Stimulated activated CD4-positive, alpha-beta T cell treated with anti-CD3 and anti-CD28 coated beads, Interleukin-15, amount 100 ng/mL, for 48 hours (primary cell): Measurements from ENCODE around the gene WDFY3.

Experiments used
- DNase-seq, 2 donors: peaks; one replicate each; pipeline ENCODE4 v3.0.0-alpha.2; 2020; ENCODE audit warnings: low read depth in 2 of 2

The WDFY3 gene, protein sequence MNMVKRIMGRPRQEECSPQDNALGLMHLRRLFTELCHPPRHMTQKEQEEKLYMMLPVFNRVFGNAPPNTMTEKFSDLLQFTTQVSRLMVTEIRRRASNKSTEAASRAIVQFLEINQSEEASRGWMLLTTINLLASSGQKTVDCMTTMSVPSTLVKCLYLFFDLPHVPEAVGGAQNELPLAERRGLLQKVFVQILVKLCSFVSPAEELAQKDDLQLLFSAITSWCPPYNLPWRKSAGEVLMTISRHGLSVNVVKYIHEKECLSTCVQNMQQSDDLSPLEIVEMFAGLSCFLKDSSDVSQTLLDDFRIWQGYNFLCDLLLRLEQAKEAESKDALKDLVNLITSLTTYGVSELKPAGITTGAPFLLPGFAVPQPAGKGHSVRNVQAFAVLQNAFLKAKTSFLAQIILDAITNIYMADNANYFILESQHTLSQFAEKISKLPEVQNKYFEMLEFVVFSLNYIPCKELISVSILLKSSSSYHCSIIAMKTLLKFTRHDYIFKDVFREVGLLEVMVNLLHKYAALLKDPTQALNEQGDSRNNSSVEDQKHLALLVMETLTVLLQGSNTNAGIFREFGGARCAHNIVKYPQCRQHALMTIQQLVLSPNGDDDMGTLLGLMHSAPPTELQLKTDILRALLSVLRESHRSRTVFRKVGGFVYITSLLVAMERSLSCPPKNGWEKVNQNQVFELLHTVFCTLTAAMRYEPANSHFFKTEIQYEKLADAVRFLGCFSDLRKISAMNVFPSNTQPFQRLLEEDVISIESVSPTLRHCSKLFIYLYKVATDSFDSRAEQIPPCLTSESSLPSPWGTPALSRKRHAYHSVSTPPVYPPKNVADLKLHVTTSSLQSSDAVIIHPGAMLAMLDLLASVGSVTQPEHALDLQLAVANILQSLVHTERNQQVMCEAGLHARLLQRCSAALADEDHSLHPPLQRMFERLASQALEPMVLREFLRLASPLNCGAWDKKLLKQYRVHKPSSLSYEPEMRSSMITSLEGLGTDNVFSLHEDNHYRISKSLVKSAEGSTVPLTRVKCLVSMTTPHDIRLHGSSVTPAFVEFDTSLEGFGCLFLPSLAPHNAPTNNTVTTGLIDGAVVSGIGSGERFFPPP (N-terminal part only)

DNA sequence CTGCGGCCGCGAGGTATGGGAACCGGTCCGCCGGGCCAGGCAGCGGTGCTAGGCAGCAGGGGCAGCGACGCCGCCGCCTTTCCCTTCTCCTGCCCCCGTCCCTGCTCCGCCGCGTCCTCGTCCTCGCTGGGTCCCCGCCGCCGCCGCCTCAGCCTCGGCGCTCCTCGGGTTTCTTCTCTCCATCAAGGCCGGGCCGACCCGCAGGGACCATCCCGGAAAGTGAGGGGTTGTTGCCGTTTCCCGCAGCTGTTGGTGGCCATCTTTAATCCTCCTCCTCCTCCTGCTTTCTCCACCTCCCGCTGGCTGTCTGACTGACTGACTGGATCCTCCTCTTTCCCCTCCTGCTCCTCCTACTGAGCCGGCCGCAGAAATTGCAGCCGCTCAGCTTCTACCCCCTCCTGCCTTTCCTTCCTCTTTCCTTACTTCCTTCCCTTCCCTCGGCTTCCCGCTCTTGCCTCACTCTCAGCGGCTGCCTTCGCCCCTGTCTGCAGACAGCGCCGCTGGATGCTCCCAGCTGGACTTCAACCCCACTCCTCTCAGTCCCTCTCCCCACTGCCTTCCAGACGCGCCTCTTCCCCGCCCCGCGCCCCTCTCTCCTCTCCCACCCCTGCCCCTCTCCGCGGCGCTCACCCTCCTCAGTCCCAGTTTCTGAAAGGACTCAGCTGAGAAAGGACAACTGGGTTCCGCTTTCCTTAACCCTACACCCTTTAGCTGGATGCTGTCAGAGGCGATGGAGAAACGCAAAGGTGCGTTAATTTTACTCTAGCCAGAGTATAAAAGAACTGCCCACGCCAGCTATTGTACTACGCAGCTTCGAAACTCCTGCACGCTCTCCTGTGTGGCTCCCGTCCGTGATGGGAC is at the start of gene WDFY3:
Gene WDFY3 (minus strand): TSS at position 309 of the 861 bp plus-strand sequence. CDS start 106,099 bp downstream, outside the sequence.
- DNase-seq: no peak

DNA sequence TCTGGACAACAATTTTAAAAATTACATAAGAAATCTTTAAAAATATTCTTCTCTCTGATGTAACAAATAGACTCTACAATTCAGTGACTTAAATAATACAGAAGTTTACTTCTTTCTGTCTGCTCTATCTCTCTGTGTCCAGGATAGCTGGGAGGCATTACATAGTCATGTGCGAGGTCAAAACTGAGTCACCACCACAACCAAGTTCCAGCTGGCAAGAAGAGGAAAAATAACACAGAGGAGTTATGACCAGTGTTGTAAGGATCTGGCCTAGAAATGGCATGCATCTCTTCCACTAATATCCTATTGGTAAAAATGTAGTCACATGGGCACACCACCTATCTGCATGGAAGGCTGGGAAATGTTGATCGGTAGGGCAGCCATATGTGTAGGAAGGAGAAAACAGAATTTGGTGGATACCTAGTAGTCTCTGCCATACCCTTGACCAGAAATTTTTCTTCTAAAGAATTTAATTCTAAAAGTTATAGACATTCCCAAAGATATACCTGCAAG is 39.4 kb upstream of the WDFY3 start:
- no peak for DNase-seq

DNA sequence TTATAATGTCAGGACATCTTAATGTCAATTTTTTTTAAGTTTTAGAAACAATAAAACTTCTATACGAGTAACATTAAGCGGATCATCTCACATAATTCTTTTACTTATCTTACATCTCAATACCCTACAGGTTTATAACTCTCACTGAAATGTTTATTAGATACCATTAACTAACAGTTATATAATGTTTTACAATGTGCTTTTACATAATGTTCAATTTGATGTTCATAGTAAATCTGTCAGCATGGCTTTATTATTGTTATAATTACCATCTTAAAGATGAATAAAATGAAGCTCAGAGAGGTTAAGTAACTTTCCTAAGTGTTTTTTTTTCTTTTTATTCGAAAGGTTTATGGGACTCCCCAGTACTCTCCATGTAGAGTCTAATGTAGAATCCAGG is 33.9 kb upstream of the WDFY3 start:
- no peak for DNase-seq

DNA sequence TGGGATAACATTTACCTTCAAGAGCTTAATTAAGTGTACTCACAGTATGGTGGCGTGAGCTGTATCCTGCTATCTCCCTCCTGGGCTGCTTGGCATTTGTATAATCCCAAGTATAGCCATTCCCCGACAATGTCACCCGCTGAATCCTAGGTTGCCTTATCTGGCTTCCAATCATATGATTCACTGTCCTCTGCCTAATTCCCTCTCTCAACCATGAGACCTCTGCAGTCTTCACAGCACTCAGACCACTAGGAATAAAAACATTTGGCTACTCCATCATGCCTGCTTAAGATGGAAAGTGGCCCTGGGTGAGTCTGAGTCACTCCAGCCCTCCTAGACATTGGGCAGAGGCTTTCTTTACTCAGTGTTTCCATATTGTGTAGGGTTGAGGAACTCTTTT is 28.9 kb upstream of the WDFY3 start:
- DNase-seq: no peak

DNA sequence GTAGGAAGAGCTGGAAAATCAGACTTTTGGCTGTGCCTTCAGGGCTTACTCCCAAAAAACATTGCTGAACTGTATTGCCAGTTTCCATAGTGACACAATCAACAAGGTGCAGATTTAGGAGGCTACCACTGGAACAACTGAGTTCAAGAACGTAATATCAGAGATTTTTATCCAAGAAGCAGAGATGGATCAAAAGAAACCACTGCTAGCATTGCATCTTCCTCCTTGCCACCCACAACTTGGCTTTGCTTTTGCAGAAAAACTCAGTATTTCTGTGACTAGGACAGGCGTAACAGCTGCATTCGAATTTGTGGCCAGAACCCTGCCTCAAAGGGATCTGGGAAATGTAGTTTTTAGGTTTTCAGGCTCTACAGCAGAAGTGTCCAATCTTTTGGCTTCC is 27.8 kb upstream of the WDFY3 start:
- no peak for DNase-seq

DNA sequence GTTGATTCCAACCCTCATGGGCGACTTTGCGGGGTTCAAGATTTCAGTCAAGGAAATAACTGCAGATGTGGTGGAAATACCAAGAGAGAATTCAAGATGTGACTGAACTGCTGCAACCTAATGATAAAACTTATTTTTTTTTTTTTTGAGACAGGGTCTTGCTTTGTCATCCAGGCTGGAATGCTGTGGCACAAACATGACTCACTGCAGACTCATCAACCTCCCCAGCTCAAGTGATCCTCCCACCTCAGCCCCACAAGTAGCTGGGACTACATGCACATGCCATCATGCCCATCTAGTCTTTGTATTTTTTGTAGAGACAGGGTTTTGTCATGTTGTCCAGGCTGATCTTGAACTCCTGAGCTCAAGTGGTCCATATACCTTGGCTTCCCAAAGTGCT is 19.5 kb upstream of the WDFY3 start:
- DNase-seq: no peak

DNA sequence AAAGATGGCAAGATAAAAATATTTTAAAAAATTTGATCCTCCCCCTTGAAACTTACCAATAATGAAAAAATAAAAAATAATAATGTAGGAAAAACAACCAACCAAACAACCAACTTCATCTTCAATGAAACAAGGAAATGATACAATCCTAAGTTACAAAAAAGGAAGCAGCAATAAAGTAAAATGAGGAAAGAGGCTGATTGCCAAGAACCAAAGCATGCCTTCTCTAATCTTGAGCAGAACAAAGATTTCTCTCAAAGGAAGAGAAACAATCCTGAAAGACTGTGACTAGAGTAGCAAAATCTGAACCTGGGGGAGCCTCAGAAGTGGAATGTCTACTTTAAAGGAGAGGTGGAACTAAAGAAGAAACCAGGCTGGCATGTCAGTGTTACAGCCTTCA is 10.9 kb upstream of the WDFY3 start:
- no peak for DNase-seq

DNA sequence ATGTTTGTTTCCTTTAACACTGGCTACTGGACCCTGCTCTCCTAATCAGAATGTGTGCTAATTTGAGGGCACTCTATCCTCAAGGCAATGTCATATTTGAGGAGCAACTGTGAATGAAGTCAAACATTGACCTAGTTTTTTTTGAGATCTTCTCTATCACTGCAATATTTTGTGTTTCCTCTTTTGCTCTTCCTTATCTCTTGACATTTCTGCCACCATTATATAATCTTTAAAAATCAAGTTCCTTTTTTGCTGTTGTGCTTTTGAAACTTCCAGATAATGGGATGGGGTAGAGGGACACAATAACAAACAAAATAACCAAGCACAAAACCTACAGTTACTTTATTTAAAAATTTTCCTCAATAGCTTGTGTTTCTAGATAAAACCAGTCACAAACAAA is 7.4 kb upstream of the WDFY3 start:
- no peak for DNase-seq

DNA sequence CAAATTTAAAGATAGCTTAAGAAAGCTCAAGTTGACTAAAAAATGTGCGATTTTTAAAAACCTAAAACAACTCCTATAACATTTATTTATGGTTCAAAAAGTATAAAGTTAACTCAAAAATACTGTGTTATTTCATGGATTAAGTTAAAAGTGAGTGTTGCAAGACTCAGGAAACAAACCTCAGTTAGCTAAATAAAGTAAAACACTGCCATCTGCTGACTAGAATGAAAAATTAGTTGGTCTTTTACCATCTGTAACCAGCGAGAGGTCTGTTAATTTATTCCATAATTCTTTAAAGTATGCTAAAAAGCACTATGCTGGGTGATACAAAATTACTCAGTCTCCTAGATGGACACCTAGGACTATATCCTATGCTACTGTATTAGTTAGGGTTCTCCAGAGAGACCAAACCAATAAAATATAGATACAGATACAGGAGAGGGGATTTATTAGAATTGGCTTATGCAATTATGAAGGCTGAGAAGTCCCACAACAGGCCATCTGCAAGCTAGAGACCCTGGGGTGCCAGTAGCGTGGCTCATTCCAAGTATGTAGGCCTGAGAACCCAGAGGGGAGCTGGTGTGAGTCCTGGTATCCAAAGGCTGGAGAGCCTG is 4.9 kb upstream of the WDFY3 start:
- no peak for DNase-seq

DNA sequence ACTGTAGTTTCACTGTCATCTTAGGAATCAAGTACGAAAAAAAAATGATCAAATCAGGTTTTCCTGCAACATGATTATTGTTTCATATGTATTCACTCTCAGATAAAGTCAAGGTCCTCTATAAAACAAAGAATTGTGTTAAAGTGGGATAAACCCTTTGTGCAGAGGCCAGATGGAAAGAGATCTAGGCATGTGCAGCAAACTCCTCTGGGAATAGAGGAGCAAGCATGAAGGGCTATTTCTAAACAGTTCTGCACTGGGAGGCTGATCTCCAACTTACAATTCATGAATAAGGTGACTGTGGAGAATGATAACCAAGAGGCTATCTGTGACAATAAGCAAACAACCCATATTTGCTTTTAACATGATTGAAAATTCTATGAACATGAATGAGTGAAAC is 2.4 kb upstream of the WDFY3 start:
- DNase-seq: no peak

DNA sequence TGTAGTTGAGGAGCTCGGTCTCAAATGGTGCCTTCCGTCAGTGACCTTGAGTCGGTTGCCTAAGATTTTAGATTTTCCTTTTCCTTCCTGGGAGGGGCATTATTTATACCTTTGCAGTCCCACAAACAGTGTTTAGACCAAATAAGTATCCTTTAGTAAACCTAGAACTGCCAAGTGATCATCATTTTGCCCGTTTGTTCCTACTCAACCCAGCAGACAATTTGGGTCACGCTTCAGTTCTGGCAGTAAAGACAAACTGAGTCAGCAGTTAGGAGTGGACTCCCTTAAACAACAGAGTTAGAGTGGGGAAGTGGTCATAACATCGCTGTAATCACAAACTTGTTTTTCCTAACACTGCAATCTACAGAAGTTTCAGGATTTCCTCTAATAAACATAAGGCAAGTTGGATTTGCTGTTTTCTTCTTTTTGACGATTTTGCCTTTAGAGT is 777 bp upstream of the WDFY3 start:
- DNase-seq: no peak

DNA sequence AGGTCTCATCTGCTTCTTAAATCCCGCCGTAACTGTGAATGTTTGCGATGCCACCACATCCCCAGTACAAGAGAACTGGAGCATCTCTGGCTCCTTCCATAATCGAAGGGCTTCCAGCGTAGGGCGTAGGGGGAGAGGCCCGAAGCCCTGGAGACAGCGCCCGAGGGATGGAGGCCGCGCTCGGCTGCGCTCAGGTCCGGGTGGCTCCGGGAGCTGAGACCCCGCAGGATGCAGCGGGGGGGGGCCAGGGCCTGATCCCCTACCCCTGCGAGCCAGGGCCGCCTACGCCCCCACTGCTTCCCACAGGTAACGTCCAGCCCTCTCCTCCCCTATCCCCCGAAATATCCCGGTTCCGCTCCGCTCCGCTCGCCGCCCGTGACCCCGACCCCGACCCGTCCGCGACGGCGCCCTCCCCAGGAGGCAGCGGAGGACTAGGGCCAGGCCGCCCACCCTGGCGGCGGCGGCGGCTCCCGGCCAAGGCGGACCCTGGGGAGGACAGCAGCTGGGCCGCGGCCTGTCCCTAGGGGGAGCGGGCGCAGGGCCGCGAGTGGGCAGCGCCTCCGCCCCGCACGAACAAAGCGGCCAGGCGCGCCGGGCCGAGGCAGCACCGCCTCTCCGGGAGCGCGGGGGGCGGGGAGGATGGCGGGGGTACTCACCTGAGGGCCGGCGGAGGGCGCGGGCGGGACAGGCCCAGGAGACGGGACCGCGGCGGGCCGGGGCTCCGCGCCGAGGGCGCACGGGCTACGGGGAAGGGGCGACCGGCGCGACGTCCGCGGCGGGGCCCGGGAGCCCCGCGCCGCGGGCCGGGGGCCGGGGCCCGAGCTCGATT is 723 bp downstream of the WDFY3 start:
- no peak for DNase-seq

DNA sequence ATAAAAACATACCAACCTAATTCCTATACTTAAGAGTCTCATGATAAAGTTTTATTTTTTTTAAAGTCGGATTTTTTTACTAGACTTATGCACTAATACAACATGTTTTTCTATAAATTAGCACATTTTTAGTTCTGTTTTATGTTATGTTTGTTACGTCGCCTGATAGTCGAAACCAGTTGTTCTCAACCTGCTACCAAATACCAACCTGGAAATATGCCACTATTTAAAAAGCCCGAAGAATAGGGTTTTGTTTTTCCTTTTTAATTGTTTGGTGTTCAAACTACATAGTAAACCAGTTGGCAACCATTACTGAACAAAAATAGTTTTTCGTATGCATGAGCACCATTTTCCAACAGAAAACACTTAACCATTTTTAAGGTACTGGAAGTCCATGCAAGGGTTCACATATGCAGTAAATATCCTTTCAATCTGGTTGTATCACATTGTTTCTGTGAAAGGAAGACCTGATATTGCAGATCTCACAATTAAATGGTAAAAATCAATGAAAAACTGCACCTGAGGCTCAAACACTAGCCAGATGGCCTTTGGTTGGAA is 1.4 kb downstream of the WDFY3 start:
- DNase-seq: no peak

DNA sequence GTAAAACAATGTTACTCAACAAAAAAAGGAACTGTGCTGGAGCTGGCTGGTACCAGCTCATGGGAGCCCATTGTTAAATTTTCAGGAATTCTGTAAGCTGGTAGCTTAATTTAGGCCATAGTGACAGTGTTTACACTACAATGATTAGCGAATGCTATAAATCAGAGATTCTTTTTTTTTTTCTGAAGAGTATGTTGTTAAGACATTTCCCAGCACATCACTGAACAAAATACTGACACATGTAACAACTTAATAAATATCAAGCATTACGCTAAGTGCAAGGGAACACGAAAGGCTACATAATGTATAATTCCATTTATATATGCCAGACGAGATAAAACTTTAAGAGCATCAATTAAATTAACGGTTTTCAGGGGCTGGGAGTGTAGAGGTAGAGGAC is 4.4 kb downstream of the WDFY3 start:
- DNase-seq: no peak

DNA sequence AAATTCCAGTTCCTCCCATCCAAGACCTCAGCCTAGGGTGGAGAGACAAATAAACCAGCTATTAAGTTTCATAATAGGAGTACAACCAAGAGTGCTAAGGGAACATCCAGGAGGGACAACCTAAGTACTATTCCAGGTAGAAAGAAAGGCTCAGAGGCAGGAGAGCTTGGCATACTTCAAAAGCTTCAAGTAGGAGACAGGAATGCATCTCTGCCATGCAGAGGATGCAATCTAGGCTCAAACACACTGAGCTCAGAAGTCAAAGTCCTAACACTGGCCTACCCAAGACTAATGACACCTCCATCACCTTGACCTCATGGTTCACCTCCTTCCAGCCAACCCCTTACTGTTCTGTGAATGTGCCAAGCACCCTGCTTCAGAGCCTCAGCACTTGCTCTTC is 8.1 kb downstream of the WDFY3 start:
- DNase-seq: no peak

DNA sequence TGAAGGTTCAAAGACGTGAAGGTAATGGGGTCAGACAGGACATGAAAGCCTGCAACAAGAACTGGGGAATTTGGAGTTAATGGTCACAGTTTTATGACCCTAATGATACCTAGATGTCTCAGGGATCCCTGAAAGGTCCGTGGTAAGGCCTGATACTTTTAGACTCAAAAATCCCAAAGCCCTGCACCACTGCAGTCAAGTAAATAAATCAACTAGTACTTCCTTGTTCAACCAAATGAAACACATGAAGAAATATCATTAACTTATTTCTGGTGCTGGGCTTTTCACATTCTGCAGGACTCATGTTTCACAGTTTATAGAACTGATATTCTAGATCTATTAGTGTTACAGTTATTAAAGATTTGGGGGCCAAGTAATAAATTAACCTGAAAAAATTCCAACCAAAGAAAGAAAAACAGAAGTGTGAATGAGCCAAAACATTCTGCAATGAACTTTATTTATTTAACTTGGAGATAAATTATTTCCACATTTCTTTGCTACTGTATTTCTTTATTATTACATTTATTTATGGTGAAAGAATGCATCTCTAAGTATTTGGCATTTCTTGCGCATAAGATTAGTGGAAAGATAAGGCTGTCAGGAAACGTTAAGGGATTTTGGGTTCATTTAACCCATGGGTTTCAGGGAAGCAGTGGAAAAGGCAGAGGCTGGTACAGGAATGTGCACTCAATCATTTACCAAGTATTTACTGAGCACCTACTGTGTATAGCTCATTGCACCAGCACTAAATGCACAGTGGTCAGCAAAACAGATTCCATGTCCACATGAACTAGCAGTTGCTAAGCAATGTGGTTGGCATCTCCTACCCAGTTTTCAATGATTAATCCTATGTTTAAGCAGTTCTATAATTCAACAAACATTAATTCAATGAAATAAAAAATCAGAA is 8.7 kb downstream of the WDFY3 start:
- DNase-seq: no peak

DNA sequence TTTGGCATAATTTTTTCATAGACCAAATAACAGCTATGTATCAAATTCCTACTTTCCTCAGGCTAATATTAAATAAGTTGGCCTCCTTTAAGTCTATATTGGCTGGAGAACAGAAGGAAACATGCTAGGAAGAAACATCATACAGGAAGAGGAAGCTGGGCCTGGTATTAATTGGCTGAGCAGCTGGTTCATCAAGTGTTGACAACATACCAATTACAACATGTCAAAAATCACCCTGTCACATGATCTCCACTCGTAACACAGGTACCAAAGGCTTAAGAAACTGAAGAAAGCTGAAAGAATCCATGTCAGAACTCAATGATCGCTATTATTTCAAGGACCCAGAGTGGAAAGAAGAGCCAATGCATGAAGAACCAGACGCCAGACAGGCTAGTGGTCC is 10.5 kb downstream of the WDFY3 start:
- no peak for DNase-seq

DNA sequence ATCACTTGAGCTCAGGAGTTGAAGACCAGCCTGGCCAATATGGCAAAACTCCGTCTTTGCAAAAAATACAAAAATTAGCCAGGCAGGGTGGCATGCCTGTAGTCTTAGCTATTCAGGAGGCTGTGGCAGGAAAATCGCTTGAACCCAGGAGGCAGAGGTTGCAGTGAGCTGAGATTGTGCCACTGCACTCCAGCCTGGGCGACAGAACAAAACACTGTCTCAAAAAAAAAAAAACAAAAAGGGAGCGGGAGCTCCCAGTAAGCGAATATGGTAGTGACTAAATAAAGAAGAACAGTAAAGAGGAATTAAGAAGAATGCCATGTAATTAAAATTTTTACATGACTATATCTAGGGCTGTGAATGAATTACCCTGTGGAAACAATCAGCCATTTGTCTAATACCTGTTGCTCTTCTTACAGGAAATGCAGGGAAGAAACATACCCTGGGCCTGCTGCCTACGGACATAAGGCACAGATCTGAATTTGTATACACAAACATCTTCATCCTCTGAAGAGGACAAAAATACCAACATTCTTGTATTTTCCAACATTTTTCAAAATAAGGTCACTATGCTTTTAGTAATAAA is 11.4 kb downstream of the WDFY3 start:
- no peak for DNase-seq
